ENCODE results near the gene MCC. TPM values are rescaled to one million over a fixed set of nuclear protein-coding genes. Genes with fewer than 3 reads are reported as not detected.
A peak's percentile ranks its signal among the peaks of the same experiment; 100 is the strongest.

Gene MCC
- total RNA-seq, 4 donors from 2014 or later, result 6.8 to 11.9 (median 9.0) TPM

DNA sequence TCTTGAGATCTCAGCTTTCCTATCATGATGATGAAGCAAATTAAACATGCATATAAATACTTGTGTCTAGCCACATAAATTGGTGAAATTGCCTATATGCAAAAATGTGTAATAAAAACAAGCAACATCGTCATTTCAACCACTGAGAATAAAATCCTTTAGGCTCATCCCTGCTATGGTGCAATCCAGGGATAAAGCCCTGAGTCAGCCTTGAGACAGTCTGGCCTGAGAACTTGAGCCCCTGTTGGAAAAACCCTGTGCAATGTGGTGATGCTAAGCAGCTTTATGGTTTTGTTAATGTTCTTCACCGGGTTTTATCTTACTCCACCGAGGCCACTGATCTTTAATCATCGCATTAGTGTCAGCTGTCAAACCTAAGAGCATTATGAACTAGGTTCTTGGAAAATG, 341.1 kb downstream of the MCC start:
- no peaks in the 10 kb centered on the region for H3K36me3 ChIP-seq
- TF ChIP-seq POLR2A (IDR thresholded peaks at IDR 0.05), result no peak
- TF ChIP-seq, protein P1, sequence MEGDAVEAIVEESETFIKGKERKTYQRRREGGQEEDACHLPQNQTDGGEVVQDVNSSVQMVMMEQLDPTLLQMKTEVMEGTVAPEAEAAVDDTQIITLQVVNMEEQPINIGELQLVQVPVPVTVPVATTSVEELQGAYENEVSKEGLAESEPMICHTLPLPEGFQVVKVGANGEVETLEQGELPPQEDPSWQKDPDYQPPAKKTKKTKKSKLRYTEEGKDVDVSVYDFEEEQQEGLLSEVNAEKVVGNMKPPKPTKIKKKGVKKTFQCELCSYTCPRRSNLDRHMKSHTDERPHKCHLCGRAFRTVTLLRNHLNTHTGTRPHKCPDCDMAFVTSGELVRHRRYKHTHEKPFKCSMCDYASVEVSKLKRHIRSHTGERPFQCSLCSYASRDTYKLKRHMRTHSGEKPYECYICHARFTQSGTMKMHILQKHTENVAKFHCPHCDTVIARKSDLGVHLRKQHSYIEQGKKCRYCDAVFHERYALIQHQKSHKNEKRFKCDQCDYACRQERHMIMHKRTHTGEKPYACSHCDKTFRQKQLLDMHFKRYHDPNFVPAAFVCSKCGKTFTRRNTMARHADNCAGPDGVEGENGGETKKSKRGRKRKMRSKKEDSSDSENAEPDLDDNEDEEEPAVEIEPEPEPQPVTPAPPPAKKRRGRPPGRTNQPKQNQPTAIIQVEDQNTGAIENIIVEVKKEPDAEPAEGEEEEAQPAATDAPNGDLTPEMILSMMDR (IDR thresholded peaks at IDR 0.05 in 4 of 5, conservative IDR thresholded peaks at IDR 0.05 in 1 of 5), result no peak
- peak in 1 of 2 donors; percentile 84 for ATAC-seq
- no peak for DNase-seq
- H3K4me3 ChIP-seq, result no peak overlapping the region
- H3K27ac ChIP-seq, result no peak overlapping the region
- H3K4me1 ChIP-seq, result peaks cover 0 to 9% of the 10 kb centered on the region in 2 donors
- intact Hi-C loops (cut with DNase I; ENCODE audit: low total_unique reads), result no loop called here
- H3K27me3 ChIP-seq, result no peaks in the 10 kb centered on the region
- no peaks in the 10 kb centered on the region for H3K9me3 ChIP-seq
- in situ Hi-C loops (cut with MboI; ENCODE audit: low sequenced_read_pairs in 4 of 4), result no loop called here

DNA sequence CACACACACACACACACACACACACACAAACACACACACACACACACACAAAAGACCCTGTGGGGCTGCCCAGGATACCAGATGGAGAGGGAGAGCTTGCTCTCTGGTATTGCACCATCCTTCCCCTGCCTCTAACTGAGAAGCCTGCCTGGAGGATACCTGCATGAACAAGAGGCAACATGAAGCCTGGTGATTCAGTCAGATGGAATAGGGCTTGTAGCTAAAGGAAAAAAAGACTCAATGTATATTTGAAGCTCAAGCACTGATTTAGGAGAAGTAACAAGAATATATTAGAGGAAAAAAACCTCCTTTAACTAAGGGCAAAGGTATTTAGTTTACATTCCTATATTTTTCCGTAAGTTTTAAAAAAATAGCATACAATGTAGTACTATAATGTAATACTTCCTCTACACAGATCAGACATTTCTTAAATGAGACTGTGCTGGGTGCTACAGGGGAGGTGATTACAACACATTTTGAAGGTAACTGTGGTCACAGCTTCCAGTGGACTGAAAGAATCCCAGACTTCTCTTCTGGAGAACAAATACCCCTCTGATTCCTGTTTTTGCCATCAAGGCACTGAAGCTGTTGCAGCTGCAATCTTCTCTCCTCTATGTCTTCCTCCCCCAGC, 342.4 kb downstream of the MCC start:
- Histone ChIP-seq H3K4me3 (no peak overlapping the region), H3K27ac (no peak overlapping the region), H3K9me3 (no peaks in the 10 kb centered on the region), H3K27me3 (no peaks in the 10 kb centered on the region), H3K36me3 (no peaks in the 10 kb centered on the region), H3K4me1 (peaks cover 0 to 12% of the 10 kb centered on the region in 2 donors)
- no peak for DNase-seq
- ATAC-seq, result no peak
- intact Hi-C loops (cut with DNase I; ENCODE audit: low total_unique reads) (no loop called here), in situ Hi-C loops (cut with MboI; ENCODE audit: low sequenced_read_pairs in 4 of 4) (no loop called here)
- no peak for TF ChIP-seq POLR2A (IDR thresholded peaks at IDR 0.05)
- TF ChIP-seq, protein P1 (IDR thresholded peaks at IDR 0.05 in 4 of 5, conservative IDR thresholded peaks at IDR 0.05 in 1 of 5), result no peak

DNA sequence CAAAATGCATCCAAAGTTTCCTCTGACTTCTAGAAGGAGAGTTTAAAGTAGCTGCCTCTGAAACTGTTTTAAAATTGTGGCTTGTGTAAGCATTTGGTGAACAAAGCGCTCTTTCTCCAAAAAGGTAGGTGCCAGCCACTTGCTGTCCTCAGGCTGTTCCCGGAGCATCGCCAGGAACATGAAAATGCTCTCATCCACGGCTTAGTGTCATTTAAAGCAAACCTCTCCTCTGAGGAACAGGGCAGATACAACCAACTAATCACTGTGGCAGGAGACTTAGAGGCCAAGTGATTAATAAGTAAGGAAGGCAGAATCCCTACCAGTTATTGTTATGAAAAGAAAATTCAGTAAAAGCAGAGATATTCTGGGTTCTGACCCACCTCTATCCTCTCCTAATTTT, 346.1 kb downstream of the MCC start:
- in situ Hi-C loops (cut with MboI; ENCODE audit: low sequenced_read_pairs in 4 of 4), result no loop called here
- ATAC-seq, result no peak
- H3K4me1 ChIP-seq, result peaks cover 0 to 4% of the 10 kb centered on the region in 2 donors

DNA sequence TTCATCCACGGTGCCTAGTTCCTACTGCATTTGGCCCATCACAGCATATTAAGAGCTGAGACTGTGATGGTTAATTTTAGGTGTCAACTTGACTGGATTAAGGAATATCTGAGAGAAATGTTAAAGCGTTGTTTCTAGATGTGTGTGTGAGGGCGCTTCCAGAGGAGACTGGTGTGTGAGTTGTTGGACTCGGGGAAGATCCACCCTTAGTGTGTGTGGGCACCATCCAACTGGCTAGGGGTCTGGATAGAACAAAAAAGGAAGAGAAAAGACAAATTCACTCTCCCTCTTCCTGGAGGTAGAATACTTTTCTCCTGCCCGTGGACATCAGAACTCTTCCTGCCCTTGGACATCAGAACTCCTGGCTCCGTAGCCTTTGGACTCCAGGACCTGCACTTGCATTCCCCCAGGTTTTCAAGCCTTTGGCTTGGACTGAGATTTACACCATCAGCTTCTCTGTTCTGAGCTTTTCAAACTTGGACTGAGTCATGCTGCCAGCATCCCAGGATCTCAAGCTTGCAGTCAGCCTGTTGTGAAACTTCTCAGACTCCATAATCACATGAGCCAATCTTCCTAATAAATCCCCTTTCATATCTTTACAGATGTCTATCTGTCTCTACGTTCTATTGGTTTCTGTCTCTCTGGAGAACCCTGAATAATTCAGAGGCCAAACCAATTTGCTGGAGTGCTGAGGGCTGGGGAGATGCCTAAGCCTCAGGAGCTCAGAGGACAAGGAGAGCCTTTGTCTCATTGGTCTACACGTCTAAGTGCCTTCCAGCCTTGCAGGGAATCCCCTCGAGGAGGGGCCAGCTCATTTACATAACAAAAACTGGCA, 347.2 kb downstream of the MCC start:
- ATAC-seq (peak; percentile 81 to 87), DNase-seq (peak; percentile 31 to 53)
- intact Hi-C loops (cut with DNase I; ENCODE audit: low total_unique reads) (no loop called here), in situ Hi-C loops (cut with MboI; ENCODE audit: low sequenced_read_pairs in 4 of 4) (no loop called here)
- Histone ChIP-seq H3K9me3 (no peaks in the 10 kb centered on the region), H3K36me3 (no peaks in the 10 kb centered on the region), H3K27ac (peak overlapping the region in 1 of 4 donors; percentile 41), H3K4me3 (no peak overlapping the region), H3K27me3 (no peaks in the 10 kb centered on the region), H3K4me1 (peaks cover 0 to 3% of the 10 kb centered on the region in 2 donors)
- no peak for TF ChIP-seq POLR2A (IDR thresholded peaks at IDR 0.05)
- TF ChIP-seq, protein P1 (IDR thresholded peaks at IDR 0.05 in 4 of 5, conservative IDR thresholded peaks at IDR 0.05 in 1 of 5), result no peak

More for the DNA sequence above, 346.1 kb downstream of the MCC start:
- H3K4me3 ChIP-seq, result no peak overlapping the region
- no peak for DNase-seq
- TF ChIP-seq, protein P1 (IDR thresholded peaks at IDR 0.05 in 4 of 5, conservative IDR thresholded peaks at IDR 0.05 in 1 of 5), result no peak
- TF ChIP-seq POLR2A (IDR thresholded peaks at IDR 0.05), result no peak
- no peaks in the 10 kb centered on the region for H3K36me3 ChIP-seq
- no peaks in the 10 kb centered on the region for H3K9me3 ChIP-seq
- intact Hi-C loops (cut with DNase I; ENCODE audit: low total_unique reads), result no loop called here
- H3K27me3 ChIP-seq, result no peaks in the 10 kb centered on the region
- H3K27ac ChIP-seq, result no peak overlapping the region
